HG03521 (cell line): Measurements from ENCODE around the gene SYMPK.
"Not testable (repeated sequence)": the region's sequence is repeated elsewhere in the genome, so short reads cannot be mapped to it uniquely, and the experiment has no call there.

Source experiments
- ATAC-seq: cut with Tn5 transposase; IDR thresholded peaks from one replicate; pipeline ENCODE4 v1.9.1; 2021; ENCODE audit warnings: mild to moderate bottlenecking, moderate library complexity; ENCODE audit not compliant: unreplicated experiment

Gene SYMPK

GRCh38 chr19:45809643-45810159 lies 53.2 kb downstream of the SYMPK start:
- no peak for ATAC-seq

- ATAC-seq, result no peak
These were observed 57.2 kb downstream of the SYMPK start for GRCh38 chr19:45805719-45806118.

GRCh38 chr19:45804959-45805230 lies 58.1 kb downstream of the SYMPK start:
- no peak for ATAC-seq

- ATAC-seq, result no peak
These were observed 58.6 kb downstream of the SYMPK start for GRCh38 chr19:45804140-45804958.

- ATAC-seq, result no peak
These were observed 61.3 kb downstream of the SYMPK start for GRCh38 chr19:45801603-45802175.

- ATAC-seq, result no peak
These were observed 62.8 kb downstream of the SYMPK start for GRCh38 chr19:45800070-45800553.

GRCh38 chr19:45799541-45799940 lies 63.4 kb downstream of the SYMPK start:
- ATAC-seq, result not testable (repeated sequence)

- no peak for ATAC-seq
These were observed 63.9 kb downstream of the SYMPK start for GRCh38 chr19:45798995-45799517.

GRCh38 chr19:45794627-45795026 lies 68.3 kb downstream of the SYMPK start:
- ATAC-seq, result no peak

GRCh38 chr19:45793876-45794275 lies 69.1 kb downstream of the SYMPK start:
- ATAC-seq, result no peak

GRCh38 chr19:45793178-45793564 lies 69.8 kb downstream of the SYMPK start:
- no peak for ATAC-seq

- ATAC-seq, result peak; percentile 87
These were observed 70.3 kb downstream of the SYMPK start, which contains the start of gene DMWD for GRCh38 chr19:45792470-45793177. Gene DMWD, minus strand, starts transcription at chr19:45792845. Its CDS starts 89 bp downstream, at chr19:45792756.

GRCh38 chr19:45791744-45792469 lies 71.0 kb downstream of the SYMPK start:
- no peak for ATAC-seq

GRCh38 chr19:45790942-45791341 lies 72.0 kb downstream of the SYMPK start:
- no peak for ATAC-seq

- no peak for ATAC-seq
These were observed 73.7 kb downstream of the SYMPK start for GRCh38 chr19:45789035-45789786.

- no peak for ATAC-seq
These were observed 76.4 kb downstream of the SYMPK start for GRCh38 chr19:45786533-45786894.

GRCh38 chr19:45785781-45786532 lies 77.0 kb downstream of the SYMPK start:
- no peak for ATAC-seq

- ATAC-seq, result no peak
These were observed 77.8 kb downstream of the SYMPK start for GRCh38 chr19:45785097-45785496.

GRCh38 chr19:45784096-45784495 lies 78.9 kb downstream of the SYMPK start:
- no peak for ATAC-seq
